Loucy (cell line): ENCODE results near the gene APOE.

Experiments used
- EZH2phosphoT487 ChIP-seq: fragments of 200-600 bp; IDR thresholded peaks from 2 replicates; pipeline ENCODE4 v1.6.1; 2018; ENCODE audit warnings: antibody characterized with exemption, mild to moderate bottlenecking, moderate library complexity, borderline replicate concordance
- TF ChIP-seq, protein P1 (sequence below): fragments of 200-600 bp; sonication (generic); conservative IDR thresholded peaks from 2 replicates; pipeline ENCODE4 v1.5.1; 2014; ENCODE audit warnings: mild to moderate bottlenecking, antibody characterized with exemption, low read length

DNA sequence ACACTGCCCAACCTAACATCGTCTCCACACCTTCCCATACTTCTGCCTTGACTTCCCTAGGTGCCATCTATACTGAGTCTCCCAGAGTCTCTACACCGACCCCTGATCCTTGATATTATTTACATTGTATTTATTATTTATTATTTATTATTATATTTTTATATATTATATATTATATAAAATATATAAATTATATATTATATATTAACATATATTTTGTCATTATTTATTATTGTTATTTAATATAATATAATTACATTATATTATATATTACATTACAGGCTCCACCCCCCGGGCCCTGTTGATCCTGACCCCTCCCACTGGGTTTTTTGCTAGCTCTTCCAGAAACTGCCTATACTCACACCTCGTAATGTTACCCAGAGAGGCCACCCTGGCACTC lies 32.9 kb upstream of the APOE start:
- TF ChIP-seq, protein P1, sequence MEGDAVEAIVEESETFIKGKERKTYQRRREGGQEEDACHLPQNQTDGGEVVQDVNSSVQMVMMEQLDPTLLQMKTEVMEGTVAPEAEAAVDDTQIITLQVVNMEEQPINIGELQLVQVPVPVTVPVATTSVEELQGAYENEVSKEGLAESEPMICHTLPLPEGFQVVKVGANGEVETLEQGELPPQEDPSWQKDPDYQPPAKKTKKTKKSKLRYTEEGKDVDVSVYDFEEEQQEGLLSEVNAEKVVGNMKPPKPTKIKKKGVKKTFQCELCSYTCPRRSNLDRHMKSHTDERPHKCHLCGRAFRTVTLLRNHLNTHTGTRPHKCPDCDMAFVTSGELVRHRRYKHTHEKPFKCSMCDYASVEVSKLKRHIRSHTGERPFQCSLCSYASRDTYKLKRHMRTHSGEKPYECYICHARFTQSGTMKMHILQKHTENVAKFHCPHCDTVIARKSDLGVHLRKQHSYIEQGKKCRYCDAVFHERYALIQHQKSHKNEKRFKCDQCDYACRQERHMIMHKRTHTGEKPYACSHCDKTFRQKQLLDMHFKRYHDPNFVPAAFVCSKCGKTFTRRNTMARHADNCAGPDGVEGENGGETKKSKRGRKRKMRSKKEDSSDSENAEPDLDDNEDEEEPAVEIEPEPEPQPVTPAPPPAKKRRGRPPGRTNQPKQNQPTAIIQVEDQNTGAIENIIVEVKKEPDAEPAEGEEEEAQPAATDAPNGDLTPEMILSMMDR, result no peak
- TF ChIP-seq EZH2phosphoT487, result no peak
